D341Med (cell line): ENCODE results near the gene FNDC3B.
A peak's percentile ranks its signal among the peaks of the same experiment; 100 is the strongest.

Experiments
- DNase-seq: peaks from one replicate; pipeline ENCODE4 v3.0.0; 2012; ENCODE audit warnings: low spot score

FNDC3B gene

GRCh38 chr3:172266103-172266502 is 226.7 kb downstream of the FNDC3B start:
- no peak for DNase-seq

GRCh38 chr3:172268425-172268824 is 229.0 kb downstream of the FNDC3B start:
- no peak for DNase-seq

GRCh38 chr3:172268868-172269267 is 229.5 kb downstream of the FNDC3B start:
- DNase-seq = no peak

GRCh38 chr3:172270557-172271166 is 231.3 kb downstream of the FNDC3B start:
- no peak for DNase-seq

- no peak for DNase-seq
These were observed 232.1 kb downstream of the FNDC3B start for GRCh38 chr3:172271386-172271976.

- DNase-seq = no peak
These were observed 233.3 kb downstream of the FNDC3B start for GRCh38 chr3:172272698-172273097.

GRCh38 chr3:172273378-172273777 is 234.0 kb downstream of the FNDC3B start:
- DNase-seq = no peak

GRCh38 chr3:172274906-172275305 is 235.5 kb downstream of the FNDC3B start:
- DNase-seq = no peak

- no peak for DNase-seq
These were observed 236.2 kb downstream of the FNDC3B start for GRCh38 chr3:172275586-172275985.

GRCh38 chr3:172276103-172276502 is 236.7 kb downstream of the FNDC3B start:
- DNase-seq = no peak

GRCh38 chr3:172277151-172277652 is 237.8 kb downstream of the FNDC3B start:
- DNase-seq = no peak

- no peak for DNase-seq
These were observed 239.8 kb downstream of the FNDC3B start for GRCh38 chr3:172279191-172279640.

GRCh38 chr3:172279974-172280373 is 240.6 kb downstream of the FNDC3B start:
- no peak for DNase-seq

- DNase-seq = no peak
These were observed 241.2 kb downstream of the FNDC3B start for GRCh38 chr3:172280406-172281051.

- no peak for DNase-seq
These were observed 242.5 kb downstream of the FNDC3B start for GRCh38 chr3:172281884-172282283.

GRCh38 chr3:172282850-172283249 is 243.5 kb downstream of the FNDC3B start:
- DNase-seq = no peak

- no peak for DNase-seq
These were observed 244.5 kb downstream of the FNDC3B start for GRCh38 chr3:172283841-172284357.

- no peak for DNase-seq
These were observed 246.5 kb downstream of the FNDC3B start for GRCh38 chr3:172285844-172286243.

- DNase-seq = no peak
These were observed 247.3 kb downstream of the FNDC3B start for GRCh38 chr3:172286548-172287148.

- DNase-seq = no peak
These were observed 248.6 kb downstream of the FNDC3B start for GRCh38 chr3:172287937-172288477.

GRCh38 chr3:172288651-172289050 is 249.3 kb downstream of the FNDC3B start:
- no peak for DNase-seq

- DNase-seq = peak; percentile 39
These were observed 250.2 kb downstream of the FNDC3B start for GRCh38 chr3:172289583-172289982.
